GM21526 (cell line): ENCODE data around the gene TARS3.
"Not testable (repeated sequence)": the region's sequence is repeated elsewhere in the genome, so short reads cannot be mapped to it uniquely, and the experiment has no call there.

ENCODE experiments used
- ATAC-seq: cut with Tn5 transposase; IDR thresholded peaks from one replicate; pipeline ENCODE4 v1.9.1; 2021; ENCODE audit warnings: moderate library complexity; ENCODE audit not compliant: unreplicated experiment, low FRiP score

Gene TARS3

GRCh38 chr15:101723874-101724674, at the start of gene TARS3:
Gene TARS3, minus strand, starts transcription at chr15:101724473. Its CDS starts 86 bp downstream, at chr15:101724387.
- ATAC-seq: peak; percentile 85

- no peak for ATAC-seq
Measured at GRCh38 chr15:101773496-101774100, 49.3 kb upstream of the TARS3 start.

DNA sequence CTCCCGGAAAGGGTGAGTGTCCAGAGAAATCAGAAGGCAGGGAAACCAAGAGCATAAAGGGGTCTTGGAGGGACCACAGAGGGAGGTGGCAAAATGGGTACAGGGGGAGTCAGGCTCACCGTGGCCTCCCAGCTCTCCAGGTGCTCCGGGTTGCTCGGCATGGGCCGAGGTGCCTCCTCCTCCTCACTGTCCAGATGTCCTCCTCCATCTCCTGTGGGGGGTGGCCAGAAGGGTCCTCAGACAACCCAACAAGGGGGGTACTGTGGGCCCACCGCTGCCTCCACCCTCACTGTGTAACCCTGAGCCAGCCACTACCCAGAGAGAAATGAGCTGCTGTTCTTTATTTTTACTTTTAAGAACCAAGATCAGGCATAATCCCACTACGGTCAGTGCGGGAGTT, 48.6 kb upstream of the TARS3 start:
- no peak for ATAC-seq

- ATAC-seq: not testable (repeated sequence)
Measured at GRCh38 chr15:101767083-101767640, 42.9 kb upstream of the TARS3 start.

DNA sequence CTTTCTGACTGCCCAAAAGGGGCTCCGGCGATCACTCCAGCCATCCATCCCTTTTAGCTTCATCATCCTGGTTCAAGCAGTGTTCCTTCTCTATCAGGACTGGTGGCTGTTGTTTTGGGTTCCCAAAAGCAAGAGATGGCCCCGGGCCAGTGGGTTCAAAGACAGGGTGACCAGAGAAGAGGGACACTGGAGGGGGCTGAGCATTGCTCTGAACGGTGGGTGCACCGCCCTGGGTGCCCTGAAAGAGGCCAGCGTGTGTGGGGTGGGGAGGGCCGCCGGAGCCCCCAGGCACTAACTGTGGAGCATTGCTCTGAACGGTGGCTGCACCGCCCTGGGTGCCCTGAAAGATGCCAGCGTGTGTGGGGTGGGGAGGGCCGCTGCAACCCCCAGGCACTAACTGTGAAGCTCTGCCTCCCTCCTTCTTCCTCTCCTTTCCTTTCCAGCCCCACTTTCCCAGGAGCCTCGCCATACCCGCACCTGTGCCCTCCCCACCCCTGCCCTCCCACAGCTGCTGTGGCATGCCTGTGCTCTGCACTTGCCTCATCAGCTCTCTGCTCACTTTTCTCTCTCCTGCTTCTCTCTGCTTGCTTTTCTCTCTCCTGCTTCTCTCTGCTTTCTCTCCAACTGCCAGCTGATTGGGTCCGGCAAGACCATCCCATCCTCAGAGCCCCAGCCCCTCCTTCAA, 41.6 kb upstream of the TARS3 start:
- no peak for ATAC-seq

DNA sequence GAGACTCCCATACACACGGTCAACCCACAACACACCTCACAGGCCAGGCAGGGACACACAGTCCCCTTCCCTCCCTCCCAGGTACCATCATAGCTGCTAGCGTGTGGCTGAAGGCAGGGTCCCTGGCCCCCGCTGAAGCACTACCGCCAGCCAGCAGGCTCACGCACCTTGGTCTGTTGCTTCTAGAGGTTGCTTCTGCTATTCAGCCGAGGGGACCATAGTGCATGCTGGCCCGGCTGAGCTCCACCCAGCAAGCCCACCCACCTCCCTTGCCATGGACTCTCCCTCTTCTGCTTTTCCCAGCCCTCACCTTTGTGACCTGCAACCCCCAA, 41.0 kb upstream of the TARS3 start:
- not testable (repeated sequence) for ATAC-seq

DNA sequence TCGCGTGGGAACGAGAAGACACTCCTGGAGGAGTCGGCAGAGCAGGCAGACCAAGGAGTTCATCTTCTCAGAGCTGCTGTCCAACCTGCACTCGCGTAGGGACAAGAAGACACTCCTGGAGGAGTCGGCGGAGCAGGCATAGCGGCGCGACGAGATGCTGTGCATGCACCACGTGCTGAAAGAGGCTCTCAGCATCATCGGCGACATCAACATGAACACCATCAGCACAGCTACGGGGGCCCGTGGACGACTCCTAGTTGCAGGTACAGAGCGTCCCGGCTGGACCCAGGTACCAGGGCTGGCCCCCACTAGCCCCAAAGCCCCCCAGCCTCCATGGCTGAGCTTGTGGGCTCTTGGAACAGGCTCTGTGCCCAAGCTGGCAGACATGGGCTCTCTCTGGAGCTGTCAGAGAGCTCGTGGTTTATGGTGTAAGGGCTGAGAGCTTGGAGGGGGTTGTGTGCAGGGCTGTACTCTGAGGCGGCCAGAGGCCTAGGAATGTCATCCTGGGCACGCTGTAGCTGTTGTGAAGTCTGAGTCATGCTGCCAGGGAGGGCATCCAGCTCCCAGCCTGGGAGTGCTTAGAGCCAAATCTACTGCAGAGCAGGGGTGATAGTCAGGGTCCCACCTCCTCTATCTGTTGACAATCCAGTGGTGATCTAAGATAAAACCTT, 40.5 kb upstream of the TARS3 start:
- not testable (repeated sequence) for ATAC-seq

DNA sequence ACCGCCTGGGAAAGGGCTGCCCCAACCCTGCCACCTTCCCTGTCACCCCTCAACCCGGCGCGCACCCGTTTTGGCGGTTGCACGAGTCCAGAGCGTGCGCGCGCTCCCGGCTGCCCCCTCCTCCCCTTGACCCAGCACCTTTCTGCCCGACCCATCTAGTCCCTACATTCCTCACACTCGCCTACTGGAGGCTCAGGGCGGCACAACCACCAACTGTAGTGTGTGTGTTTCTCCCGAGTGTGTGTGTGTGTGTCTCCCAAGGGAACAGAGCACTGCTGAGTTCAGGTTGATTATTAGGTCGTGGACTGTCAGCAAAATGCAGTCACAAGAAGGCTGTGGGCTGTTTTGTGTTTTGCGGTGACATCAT, 22.4 kb upstream of the TARS3 start:
- ATAC-seq: peak; percentile 44

GRCh38 chr15:101734837-101735236, 10.6 kb upstream of the TARS3 start:
- ATAC-seq: not testable (repeated sequence)

DNA sequence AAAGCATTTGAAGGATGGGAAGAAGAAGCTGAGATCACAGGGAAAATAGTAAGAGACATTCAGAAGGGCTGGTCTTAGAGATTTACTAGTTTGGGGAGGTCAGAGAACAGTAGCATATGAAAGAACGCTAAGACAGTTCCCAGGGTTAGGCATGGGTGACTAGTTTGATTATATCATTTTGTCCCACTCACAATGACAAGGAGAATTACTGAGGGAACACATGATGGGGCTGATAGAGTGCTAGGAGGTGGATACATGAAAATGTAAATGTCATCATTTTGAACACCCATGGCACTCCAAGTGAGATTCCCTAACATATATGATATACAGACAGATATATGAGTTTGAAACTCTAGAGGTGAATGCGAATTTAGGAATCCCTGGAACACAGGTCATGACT, 9.3 kb upstream of the TARS3 start:
- ATAC-seq: no peak

DNA sequence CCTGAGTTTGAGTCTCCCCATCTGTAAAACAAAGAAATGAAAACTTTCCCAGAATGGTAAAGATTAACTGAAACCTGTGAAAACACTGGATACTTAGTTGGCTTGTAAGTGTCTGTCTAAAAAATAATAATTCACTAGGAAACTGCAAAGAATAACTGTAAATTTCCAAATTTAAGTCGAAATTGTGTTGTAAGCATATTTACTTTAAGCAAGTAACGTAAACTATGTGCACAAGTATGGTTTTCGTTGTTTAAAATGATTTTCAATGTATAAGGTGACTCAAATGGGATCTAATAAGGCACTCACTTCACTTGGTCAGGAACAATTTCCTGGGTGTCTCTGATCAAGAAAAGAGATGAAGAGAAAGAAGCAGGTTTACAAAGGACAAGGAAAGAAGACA, 8.5 kb upstream of the TARS3 start:
- ATAC-seq: no peak

DNA sequence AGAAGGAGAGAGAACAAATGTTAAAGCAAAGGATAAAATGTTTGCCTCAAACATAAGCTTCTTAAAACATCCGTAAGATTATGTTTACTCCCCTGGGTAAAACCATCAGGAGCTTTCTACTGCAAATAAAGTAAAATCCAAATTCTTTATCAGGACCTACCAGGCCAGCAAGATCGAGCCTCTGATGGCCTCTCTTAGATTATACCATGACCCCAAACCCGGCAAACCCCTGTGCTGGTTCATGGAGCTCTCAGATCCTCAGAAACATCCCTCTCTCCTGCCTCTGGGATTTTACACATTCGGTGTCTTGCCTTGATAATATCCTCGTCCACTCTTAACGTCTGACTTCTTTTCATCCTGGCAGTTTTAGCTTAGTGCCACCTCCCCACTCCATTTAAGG, 7.5 kb upstream of the TARS3 start:
- no peak for ATAC-seq

GRCh38 chr15:101727186-101727585, 2.9 kb upstream of the TARS3 start:
- no peak for ATAC-seq

DNA sequence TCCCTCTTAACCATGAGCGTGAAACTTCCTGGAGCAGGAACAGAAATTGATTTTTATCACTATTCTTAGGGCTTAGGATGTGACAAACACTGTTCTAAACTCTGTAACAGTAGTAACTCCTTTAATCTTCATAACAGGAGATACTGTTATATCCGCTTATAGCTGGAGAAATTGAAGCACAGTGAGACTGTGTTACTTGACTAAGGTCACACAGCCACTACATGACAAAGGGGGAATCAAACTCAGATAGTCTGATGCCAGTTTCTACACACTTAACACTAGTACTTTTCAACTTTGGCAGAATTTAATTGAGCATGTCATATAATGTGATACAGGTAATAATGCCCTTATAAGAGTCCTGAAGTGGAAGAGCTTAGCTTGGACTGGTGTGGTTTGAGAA, 800 bp upstream of the TARS3 start:
- ATAC-seq: no peak

- ATAC-seq: peak; percentile 1
Measured at GRCh38 chr15:101724675-101725005, 367 bp upstream of the TARS3 start.

DNA sequence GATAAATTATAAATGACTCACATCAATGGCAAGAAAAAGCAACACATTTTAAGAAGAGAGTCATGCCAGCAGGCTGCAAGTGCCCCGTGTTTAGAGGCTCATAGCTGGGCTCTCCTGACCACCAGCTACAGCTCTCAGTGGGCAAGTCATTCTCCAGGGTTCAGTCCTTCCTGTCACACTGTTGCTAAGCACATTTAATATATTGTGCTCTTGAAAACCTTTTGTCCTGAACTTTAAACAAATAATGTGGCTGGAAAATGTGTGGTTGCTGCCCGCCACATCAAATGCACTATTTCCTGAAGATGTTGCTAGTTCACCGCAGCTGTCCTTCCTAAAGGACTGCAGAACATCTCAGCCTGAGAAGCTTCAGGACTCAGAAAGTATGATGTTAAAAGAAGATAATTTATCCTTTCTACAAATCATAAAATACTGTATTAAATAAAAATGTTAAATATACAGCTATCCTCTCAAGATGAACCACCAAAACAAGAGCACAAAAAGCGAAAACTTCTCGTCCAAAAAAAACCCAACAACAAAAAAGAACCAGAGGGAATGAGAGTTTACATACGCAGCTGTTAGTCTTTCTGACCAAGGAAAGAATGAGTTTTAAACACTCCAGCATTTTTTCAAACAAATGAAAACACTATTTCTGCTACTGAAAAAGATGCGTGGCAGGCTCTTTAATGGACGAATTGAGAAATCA, 951 bp downstream of the TARS3 start:
- peak; percentile 39 for ATAC-seq

DNA sequence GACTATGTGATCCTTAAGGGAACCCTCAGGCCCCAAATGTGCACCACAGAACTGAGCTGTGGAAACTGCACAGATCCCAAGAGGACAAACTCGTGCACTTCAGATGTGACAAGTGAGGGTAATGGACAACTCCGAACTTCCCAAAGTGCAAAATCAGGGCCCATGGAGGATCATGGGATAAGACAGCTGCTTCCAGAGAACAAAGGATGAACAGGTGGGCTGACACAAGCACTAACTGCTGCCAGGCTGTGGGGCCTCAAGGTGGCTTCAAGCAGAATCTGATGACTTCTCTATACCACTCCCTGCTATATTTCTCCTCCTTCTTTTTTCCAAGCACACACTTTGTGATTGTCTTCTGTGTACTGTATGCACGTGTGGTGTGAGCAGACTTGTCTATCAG, 5.4 kb downstream of the TARS3 start:
- no peak for ATAC-seq

GRCh38 chr15:101712078-101712477, 12.2 kb downstream of the TARS3 start:
- no peak for ATAC-seq

- no peak for ATAC-seq
Measured at GRCh38 chr15:101710806-101711205, 13.5 kb downstream of the TARS3 start.

DNA sequence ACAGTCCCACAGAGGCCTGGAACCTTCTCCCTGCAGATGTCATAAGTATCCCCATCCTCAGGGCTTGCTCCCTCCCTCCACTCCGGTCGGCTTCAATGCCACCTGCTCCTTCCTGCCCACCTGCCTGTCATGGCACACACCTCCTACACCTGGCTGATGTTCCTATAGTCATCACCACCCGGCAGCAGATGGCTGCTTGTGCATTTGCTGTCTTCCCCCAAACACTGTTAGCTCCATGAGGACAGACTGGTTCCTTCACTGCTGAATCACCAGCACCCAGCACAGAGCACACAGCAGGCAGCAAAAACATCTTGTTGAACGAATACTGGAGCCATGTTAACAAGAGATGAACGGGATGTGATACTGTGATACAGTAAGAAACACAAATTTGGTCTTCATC, 14.8 kb downstream of the TARS3 start:
- no peak for ATAC-seq
